HEK293 (cell line): ENCODE data around the gene ITIH1.

Source experiments
- CTCF ChIA-PET: fragments of 350-600 bp; formaldehyde crosslinking; extraction: SDS; loops from one replicate; lab custom pipeline; 2021; ENCODE audit warnings: antibody characterized with exemption; lab: Yijun Ruan, JAX
- POLR2A ChIA-PET: fragments of 300-600 bp; formaldehyde crosslinking; extraction: SDS; loops from one replicate; lab custom pipeline; 2020; ENCODE audit warnings: antibody characterized with exemption, inconsistent platforms; lab: Yijun Ruan, JAX
- H3K27ac ChIP-seq: fragments of 200-500 bp; sonication (Bioruptor generic); 2 replicates; pipeline ENCODE4 v1.5.1; 2014; ENCODE audit warnings: low read depth, low read length, control low read depth, inconsistent platforms; ENCODE audit errors: extremely low read depth
- H3K36me3 ChIP-seq, 2 experiments: fragments of 200-500 bp in 1 of 2; sonication (Bioruptor generic) in 1 of 2; 1 replicate in 1 of 2; 2 replicates in 1 of 2; pipeline ENCODE4 v1.5.1; 2014 to 2017; ENCODE audit warnings: inconsistent platforms in 2 of 2, low read length in 2 of 2; ENCODE audit not compliant: control insufficient read depth in 2 of 2, insufficient read depth in 1 of 2
- H3K4me1 ChIP-seq: fragments of 200-500 bp; sonication (Bioruptor generic); 2 replicates; pipeline ENCODE4 v1.5.1; 2014; ENCODE audit warnings: mild to moderate bottlenecking, low read length, inconsistent platforms; ENCODE audit not compliant: control insufficient read depth, insufficient read depth
- H3K4me3 ChIP-seq: 2 replicates; pipeline ENCODE4 v1.5.1; 2011; ENCODE audit warnings: low read depth, mild to moderate bottlenecking, control low read depth, low read length, moderate library complexity
- H3K9me3 ChIP-seq: fragments of 200-500 bp; sonication (Bioruptor generic); 2 replicates; pipeline ENCODE4 v1.5.1; 2014; ENCODE audit warnings: low read depth, low read length, inconsistent platforms; ENCODE audit not compliant: control insufficient read depth, insufficient read depth
- KLF16 ChIP-seq: fragments of 450-650 bp; formaldehyde crosslinking; IDR thresholded peaks from 2 replicates; pipeline ENCODE4 v1.5.1; 2017; ENCODE audit warnings: missing biosample characterization, missing genetic modification characterization
- OSR2 ChIP-seq: fragments of 450-650 bp; formaldehyde crosslinking; IDR thresholded peaks from 2 replicates; pipeline ENCODE4 v1.5.1; 2016; ENCODE audit warnings: missing biosample characterization, missing genetic modification characterization
- SETDB1 ChIP-seq: IDR thresholded peaks from one replicate; pipeline ENCODE4 v1.6.1; 2017; ENCODE audit warnings: mild to moderate bottlenecking, low read length, moderate library complexity, mixed read lengths; ENCODE audit not compliant: insufficient read length
- SP7 ChIP-seq: fragments of 450-650 bp; formaldehyde crosslinking; IDR thresholded peaks from 2 replicates; pipeline ENCODE4 v1.5.1; 2016; ENCODE audit warnings: missing biosample characterization, missing genetic modification characterization
- YY2 ChIP-seq: fragments of 450-650 bp; formaldehyde crosslinking; IDR thresholded peaks from 2 replicates; pipeline ENCODE4 v1.5.1; 2016; ENCODE audit warnings: missing biosample characterization, missing genetic modification characterization
- ZBTB20 ChIP-seq: fragments of 450-650 bp; formaldehyde crosslinking; IDR thresholded peaks from 2 replicates; pipeline ENCODE4 v1.5.1; 2016; ENCODE audit warnings: missing biosample characterization, missing genetic modification characterization
- ZFP3 ChIP-seq: fragments of 450-650 bp; formaldehyde crosslinking; IDR thresholded peaks from 2 replicates; pipeline ENCODE4 v1.5.1; 2016; ENCODE audit warnings: low read depth, missing biosample characterization, missing genetic modification characterization
- ZFP41 ChIP-seq: fragments of 450-650 bp; formaldehyde crosslinking; IDR thresholded peaks from 2 replicates; pipeline ENCODE4 v1.5.1; 2016; ENCODE audit warnings: missing biosample characterization, missing genetic modification characterization, borderline replicate concordance
- ZNF140 ChIP-seq: fragments of 450-650 bp; formaldehyde crosslinking; IDR thresholded peaks from 2 replicates; pipeline ENCODE4 v1.5.1; 2016; ENCODE audit warnings: missing biosample characterization, missing genetic modification characterization
- ZNF146 ChIP-seq: fragments of 450-650 bp; formaldehyde crosslinking; IDR thresholded peaks from 2 replicates; pipeline ENCODE4 v1.5.1; 2016; ENCODE audit warnings: missing biosample characterization, missing genetic modification characterization
- ZNF266 ChIP-seq: fragments of 450-650 bp; formaldehyde crosslinking; IDR thresholded peaks from 2 replicates; pipeline ENCODE4 v1.5.1; 2016; ENCODE audit warnings: missing biosample characterization, missing genetic modification characterization, low read depth
- ZNF335 ChIP-seq: fragments of 450-650 bp; formaldehyde crosslinking; conservative IDR thresholded peaks from 2 replicates; pipeline ENCODE4 v1.5.1; 2016; ENCODE audit warnings: missing biosample characterization, missing genetic modification characterization
- ZNF391 ChIP-seq: fragments of 450-650 bp; formaldehyde crosslinking; IDR thresholded peaks from 2 replicates; pipeline ENCODE4 v1.5.1; 2016; ENCODE audit warnings: low read depth, missing biosample characterization, missing genetic modification characterization, borderline replicate concordance
- ZNF416 ChIP-seq: fragments of 450-650 bp; formaldehyde crosslinking; IDR thresholded peaks from 2 replicates; pipeline ENCODE4 v1.5.1; 2016; ENCODE audit warnings: missing biosample characterization, missing genetic modification characterization
- ZNF514 ChIP-seq: fragments of 450-650 bp; formaldehyde crosslinking; IDR thresholded peaks from 2 replicates; pipeline ENCODE4 v1.5.1; 2016; ENCODE audit warnings: missing biosample characterization, missing genetic modification characterization
- ZNF610 ChIP-seq: fragments of 450-650 bp; formaldehyde crosslinking; IDR thresholded peaks from 2 replicates; pipeline ENCODE4 v1.5.1; 2016; ENCODE audit warnings: missing biosample characterization, missing genetic modification characterization, borderline replicate concordance
- ZSCAN16 ChIP-seq: fragments of 450-650 bp; formaldehyde crosslinking; IDR thresholded peaks from 2 replicates; pipeline ENCODE4 v1.5.1; 2016; ENCODE audit warnings: missing biosample characterization, missing genetic modification characterization
- TF ChIP-seq, protein P1 (sequence below): fragments of 450-650 bp; formaldehyde crosslinking; IDR thresholded peaks from 2 replicates; pipeline ENCODE4 v1.5.1; 2017; ENCODE audit warnings: missing biosample characterization, missing genetic modification characterization
- TF ChIP-seq, protein P2 (sequence below): fragments of 450-650 bp; formaldehyde crosslinking; IDR thresholded peaks from 2 replicates; pipeline ENCODE4 v1.5.1; 2016; ENCODE audit warnings: missing biosample characterization, missing genetic modification characterization
- TF ChIP-seq, protein P3 (sequence below): fragments of 450-650 bp; formaldehyde crosslinking; IDR thresholded peaks from 2 replicates; pipeline ENCODE4 v1.5.1; 2016; ENCODE audit warnings: missing biosample characterization, missing genetic modification characterization

Gene ITIH1

DNA sequence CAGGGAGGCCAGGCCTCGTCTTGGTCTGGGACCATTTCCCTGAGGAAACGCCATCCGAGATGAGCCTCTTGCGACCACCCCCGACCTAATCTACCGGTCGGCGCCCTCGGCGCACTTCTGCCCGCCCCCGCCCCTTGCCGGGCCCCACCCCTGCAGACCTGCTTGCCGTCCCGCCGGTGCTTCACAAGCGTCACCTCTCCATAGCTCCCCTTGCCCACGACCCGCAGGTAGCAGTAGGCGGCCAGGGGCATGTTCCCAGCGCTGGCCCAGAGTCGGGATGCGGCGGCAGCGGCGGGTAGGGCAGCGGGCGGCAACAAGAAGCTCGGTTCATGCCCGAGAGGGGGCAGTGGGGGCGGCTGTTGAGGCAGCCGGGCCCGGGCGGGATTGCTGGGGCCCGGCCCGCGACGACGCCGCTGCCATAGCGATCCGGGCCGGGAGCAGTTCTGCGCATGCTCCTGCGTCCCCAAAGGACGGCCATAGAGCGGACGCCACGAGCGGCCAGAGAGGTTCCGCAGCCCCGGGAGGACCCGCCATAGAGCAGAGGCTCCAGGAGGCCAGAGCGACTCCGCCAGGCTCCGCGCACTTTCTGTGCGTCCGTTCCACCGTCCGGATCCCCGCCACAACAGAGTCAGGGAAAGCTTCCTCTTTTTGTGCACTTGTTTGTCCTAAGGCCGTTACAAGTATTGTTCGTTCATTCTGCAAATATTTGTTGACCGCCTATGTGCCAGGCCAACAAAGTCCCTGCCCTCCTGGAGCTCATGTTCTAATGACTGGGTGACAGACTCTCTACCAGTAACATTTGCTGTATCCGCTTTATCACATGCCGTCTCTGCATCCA, 6.7 kb upstream of the ITIH1 start, which contains the start of gene NEK4 (continued):
- TF ChIP-seq, protein P1, sequence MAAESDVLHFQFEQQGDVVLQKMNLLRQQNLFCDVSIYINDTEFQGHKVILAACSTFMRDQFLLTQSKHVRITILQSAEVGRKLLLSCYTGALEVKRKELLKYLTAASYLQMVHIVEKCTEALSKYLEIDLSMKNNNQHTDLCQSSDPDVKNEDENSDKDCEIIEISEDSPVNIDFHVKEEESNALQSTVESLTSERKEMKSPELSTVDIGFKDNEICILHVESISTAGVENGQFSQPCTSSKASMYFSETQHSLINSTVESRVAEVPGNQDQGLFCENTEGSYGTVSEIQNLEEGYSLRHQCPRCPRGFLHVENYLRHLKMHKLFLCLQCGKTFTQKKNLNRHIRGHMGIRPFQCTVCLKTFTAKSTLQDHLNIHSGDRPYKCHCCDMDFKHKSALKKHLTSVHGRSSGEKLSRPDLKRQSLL (tag by site-specific recombination): peak; percentile 53; the same call in 1 of the 2 replicates
- TF ChIP-seq ZBTB20 (tag by site-specific recombination) (peak; percentile 78), ZNF391 (tag by site-specific recombination) (no peak)

DNA sequence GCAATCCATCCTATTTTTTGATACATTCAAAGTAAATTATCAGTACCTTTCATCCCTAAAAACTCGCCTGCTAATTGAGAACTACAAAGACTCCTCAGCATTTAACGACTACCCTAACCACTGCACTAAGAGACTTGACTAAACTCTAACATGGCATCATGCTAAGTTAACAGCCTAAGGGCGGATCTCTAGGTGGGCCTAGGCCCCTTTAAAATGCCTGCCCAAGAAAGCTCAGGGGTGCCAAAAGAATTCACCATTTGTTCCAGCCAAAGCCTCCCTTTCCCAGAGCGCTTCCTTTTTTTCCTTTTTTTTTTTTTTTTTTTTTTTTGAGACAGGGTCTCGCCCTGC, 6.1 kb upstream of the ITIH1 start:
- no peak for TF ChIP-seq ZNF416 (tag by site-specific recombination)
- TF ChIP-seq, protein P2, sequence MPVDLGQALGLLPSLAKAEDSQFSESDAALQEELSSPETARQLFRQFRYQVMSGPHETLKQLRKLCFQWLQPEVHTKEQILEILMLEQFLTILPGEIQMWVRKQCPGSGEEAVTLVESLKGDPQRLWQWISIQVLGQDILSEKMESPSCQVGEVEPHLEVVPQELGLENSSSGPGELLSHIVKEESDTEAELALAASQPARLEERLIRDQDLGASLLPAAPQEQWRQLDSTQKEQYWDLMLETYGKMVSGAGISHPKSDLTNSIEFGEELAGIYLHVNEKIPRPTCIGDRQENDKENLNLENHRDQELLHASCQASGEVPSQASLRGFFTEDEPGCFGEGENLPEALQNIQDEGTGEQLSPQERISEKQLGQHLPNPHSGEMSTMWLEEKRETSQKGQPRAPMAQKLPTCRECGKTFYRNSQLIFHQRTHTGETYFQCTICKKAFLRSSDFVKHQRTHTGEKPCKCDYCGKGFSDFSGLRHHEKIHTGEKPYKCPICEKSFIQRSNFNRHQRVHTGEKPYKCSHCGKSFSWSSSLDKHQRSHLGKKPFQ (tag by site-specific recombination): no peak
- TF ChIP-seq, protein P3, sequence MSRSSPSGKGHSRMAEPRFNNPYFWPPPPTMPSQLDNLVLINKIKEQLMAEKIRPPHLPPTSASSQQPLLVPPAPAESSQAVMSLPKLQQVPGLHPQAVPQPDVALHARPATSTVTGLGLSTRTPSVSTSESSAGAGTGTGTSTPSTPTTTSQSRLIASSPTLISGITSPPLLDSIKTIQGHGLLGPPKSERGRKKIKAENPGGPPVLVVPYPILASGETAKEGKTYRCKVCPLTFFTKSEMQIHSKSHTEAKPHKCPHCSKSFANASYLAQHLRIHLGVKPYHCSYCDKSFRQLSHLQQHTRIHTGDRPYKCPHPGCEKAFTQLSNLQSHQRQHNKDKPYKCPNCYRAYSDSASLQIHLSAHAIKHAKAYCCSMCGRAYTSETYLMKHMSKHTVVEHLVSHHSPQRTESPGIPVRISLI (tag by site-specific recombination): 0 out of 2 replicates have a peak, but pooled peaks have one; percentile 44
- no peak for TF ChIP-seq ZSCAN16 (tag by site-specific recombination)
- no peak for TF ChIP-seq ZFP41 (tag by site-specific recombination)
- no peak for TF ChIP-seq SETDB1
- no peak for TF ChIP-seq ZNF140 (tag by site-specific recombination)
- TF ChIP-seq KLF16 (tag by site-specific recombination): no peak
- TF ChIP-seq ZNF610 (tag by site-specific recombination): 0 out of 2 replicates have a peak, but pooled peaks have one; percentile 10
- no peak for TF ChIP-seq SP7 (tag by site-specific recombination)
- TF ChIP-seq OSR2 (tag by site-specific recombination): no peak
- no peak for TF ChIP-seq ZFP3 (tag by site-specific recombination)
- TF ChIP-seq ZNF335 (tag by site-specific recombination): peak; percentile 50
- CTCF ChIA-PET: interaction anchor here (0.6 to 1.2 kb wide), 4 partner anchors 27 to 305 kb away, joined by 3 to 4 read pairs (median 3); no protein-coding TSS in a partner anchor
- peak overlapping the region; percentile 72 for H3K27ac ChIP-seq
- H3K4me1 ChIP-seq: peaks cover 3% of the 10 kb centered on the region; the same call in 1 of the 2 replicates
- peak overlapping the region; percentile 94 for H3K4me3 ChIP-seq
- POLR2A ChIA-PET: interaction anchor here (0.6 to 1.5 kb wide), 8 partner anchors 9 to 235 kb away, joined by 3 to 10 read pairs (median 4); partner anchors contain the start of genes GLT8D1, SPCS1 and UQCC5
- H3K36me3 ChIP-seq: peaks cover 4 to 21% of the 10 kb centered on the region in 2 experiments; a peak in 2 of 3 replicates
- H3K9me3 ChIP-seq: no peaks in the 10 kb centered on the region

DNA sequence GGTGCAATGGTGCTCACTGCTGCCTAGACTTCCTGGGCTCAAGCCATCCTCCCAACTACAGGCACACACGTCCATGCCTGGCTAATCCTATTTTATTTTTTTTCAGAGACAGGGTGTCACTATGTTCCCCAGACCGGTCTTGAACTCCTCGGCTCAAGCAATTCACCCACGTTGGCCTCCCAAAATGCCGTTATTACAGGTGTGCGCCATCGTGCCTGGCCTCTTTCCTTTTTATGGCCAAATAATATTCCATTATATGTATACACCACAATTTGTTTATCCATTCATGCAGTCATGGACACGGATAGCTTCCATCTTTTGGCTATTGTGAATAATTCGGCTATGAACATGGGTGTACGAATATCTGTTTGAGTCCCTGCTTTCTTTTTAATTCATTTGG, 5.7 kb upstream of the ITIH1 start:
- ChIA-PET CTCF (interaction anchor here (0.6 to 1.2 kb wide), 3 partner anchors 27 to 52 kb away, joined by 3 to 4 read pairs (median 3); no protein-coding TSS in a partner anchor), POLR2A (interaction anchor here (0.6 to 1.5 kb wide), 6 partner anchors 8 to 106 kb away, joined by 3 to 10 read pairs (median 5); no protein-coding TSS in a partner anchor)
- Histone ChIP-seq H3K9me3 (no peaks in the 10 kb centered on the region), H3K4me3 (no peak overlapping the region), H3K36me3 (peaks cover 4 to 17% of the 10 kb centered on the region in 2 experiments; a peak in 2 of 3 replicates), H3K4me1 (peaks cover 3% of the 10 kb centered on the region; the same call in 1 of the 2 replicates), H3K27ac (no peak overlapping the region)
- TF ChIP-seq YY2 (tag by site-specific recombination): no peak
- TF ChIP-seq ZNF514 (tag by site-specific recombination): no peak
- TF ChIP-seq ZNF146 (tag by site-specific recombination): peak; percentile 82; the same call in 1 of the 2 replicates
- TF ChIP-seq ZNF266 (tag by site-specific recombination): no peak
